Measurements from ENCODE around the gene NDUFA5.
A peak's percentile ranks its signal among the peaks of the same experiment; 100 is the strongest.
"Not testable (repeated sequence)": the region's sequence is repeated elsewhere in the genome, so short reads cannot be mapped to it uniquely, and the experiment has no call there.

Gene NDUFA5

GRCh38 chr7:123558289-123558874, 764 bp upstream of the NDUFA5 start:
- Histone ChIP-seq H3K27ac (ENCODE audit: insufficient read depth, low read depth, low read length, poor library complexity, severe bottlenecking) (no peak overlapping the region), H3K36me3 (ENCODE audit: control insufficient read depth, insufficient read depth, low read length) (no peaks in the 10 kb centered on the region), H3K4me1 (ENCODE audit: control insufficient read depth, insufficient read depth, low read length) (no peaks in the 10 kb centered on the region), H3K9me3 (ENCODE audit: control insufficient read depth, low read length) (no peaks in the 10 kb centered on the region), H3K4me3 (ENCODE audit: insufficient read depth, low read depth, low read length) (peak overlapping the region; percentile 99), H3K27me3 (ENCODE audit: control insufficient read depth, insufficient read depth, low read length, poor library complexity, severe bottlenecking) (no peaks in the 10 kb centered on the region)
- 91 to 97% methylated on average over 4 of the region's 4 CpGs for WGBS, 2 experiments

- H3K27ac ChIP-seq (ENCODE audit: insufficient read depth, low read depth, low read length, poor library complexity, severe bottlenecking) = peak overlapping the region; percentile 85
These were observed 611 bp downstream of the NDUFA5 start for GRCh38 chr7:123557016-123557397.

GRCh38 chr7:123555484-123555883, 2.1 kb downstream of the NDUFA5 start:
- H3K4me3 ChIP-seq (ENCODE audit: insufficient read depth, low read depth, low read length) = no peak overlapping the region
- H3K27ac ChIP-seq (ENCODE audit: insufficient read depth, low read depth, low read length, poor library complexity, severe bottlenecking) = no peak overlapping the region
- no peaks in the 10 kb centered on the region for H3K4me1 ChIP-seq (ENCODE audit: control insufficient read depth, insufficient read depth, low read length)
- H3K27me3 ChIP-seq (ENCODE audit: control insufficient read depth, insufficient read depth, low read length, poor library complexity, severe bottlenecking) = no peaks in the 10 kb centered on the region
- no peaks in the 10 kb centered on the region for H3K9me3 ChIP-seq (ENCODE audit: control insufficient read depth, low read length)
- no peaks in the 10 kb centered on the region for H3K36me3 ChIP-seq (ENCODE audit: control insufficient read depth, insufficient read depth, low read length)

More at GRCh38 chr7:123557016-123557397, 611 bp downstream of the NDUFA5 start:
- Histone ChIP-seq H3K4me3 (ENCODE audit: insufficient read depth, low read depth, low read length) (peak overlapping the region; percentile 99), H3K36me3 (ENCODE audit: control insufficient read depth, insufficient read depth, low read length) (no peaks in the 10 kb centered on the region), H3K9me3 (ENCODE audit: control insufficient read depth, low read length) (no peaks in the 10 kb centered on the region), H3K27me3 (ENCODE audit: control insufficient read depth, insufficient read depth, low read length, poor library complexity, severe bottlenecking) (no peaks in the 10 kb centered on the region), H3K4me1 (ENCODE audit: control insufficient read depth, insufficient read depth, low read length) (no peaks in the 10 kb centered on the region)
- WGBS, 2 experiments = 6 to 10% methylated on average over 12 of the region's 12 CpGs

- 87 to 90% methylated on average over 2 to 3 of the region's 3 CpGs for WGBS, 2 experiments
- Histone ChIP-seq H3K36me3 (ENCODE audit: control insufficient read depth, insufficient read depth, low read length) (no peaks in the 10 kb centered on the region), H3K4me1 (ENCODE audit: control insufficient read depth, insufficient read depth, low read length) (no peaks in the 10 kb centered on the region), H3K27me3 (ENCODE audit: control insufficient read depth, insufficient read depth, low read length, poor library complexity, severe bottlenecking) (no peaks in the 10 kb centered on the region), H3K27ac (ENCODE audit: insufficient read depth, low read depth, low read length, poor library complexity, severe bottlenecking) (no peak overlapping the region), H3K9me3 (ENCODE audit: control insufficient read depth, low read length) (no peaks in the 10 kb centered on the region), H3K4me3 (ENCODE audit: insufficient read depth, low read depth, low read length) (no peak overlapping the region)
These were observed 4.5 kb downstream of the NDUFA5 start for GRCh38 chr7:123553159-123553558.

GRCh38 chr7:123552641-123553040, 5.0 kb downstream of the NDUFA5 start:
- H3K27ac ChIP-seq (ENCODE audit: insufficient read depth, low read depth, low read length, poor library complexity, severe bottlenecking) = no peak overlapping the region
- no peaks in the 10 kb centered on the region for H3K4me1 ChIP-seq (ENCODE audit: control insufficient read depth, insufficient read depth, low read length)
- no peak overlapping the region for H3K4me3 ChIP-seq (ENCODE audit: insufficient read depth, low read depth, low read length)
- 95 to 96% methylated on average over 2 of the region's 2 CpGs for WGBS, 2 experiments
- H3K27me3 ChIP-seq (ENCODE audit: control insufficient read depth, insufficient read depth, low read length, poor library complexity, severe bottlenecking) = no peaks in the 10 kb centered on the region
- H3K9me3 ChIP-seq (ENCODE audit: control insufficient read depth, low read length) = no peaks in the 10 kb centered on the region
- no peaks in the 10 kb centered on the region for H3K36me3 ChIP-seq (ENCODE audit: control insufficient read depth, insufficient read depth, low read length)

- not testable (repeated sequence) for H3K9me3 ChIP-seq (ENCODE audit: control insufficient read depth, low read length); H3K4me3 ChIP-seq (ENCODE audit: insufficient read depth, low read depth, low read length); H3K36me3 ChIP-seq (ENCODE audit: control insufficient read depth, insufficient read depth, low read length); H3K4me1 ChIP-seq (ENCODE audit: control insufficient read depth, insufficient read depth, low read length); H3K27ac ChIP-seq (ENCODE audit: insufficient read depth, low read depth, low read length, poor library complexity, severe bottlenecking); H3K27me3 ChIP-seq (ENCODE audit: control insufficient read depth, insufficient read depth, low read length, poor library complexity, severe bottlenecking)
These were observed 5.5 kb downstream of the NDUFA5 start for GRCh38 chr7:123552134-123552533.

GRCh38 chr7:123548406-123548805, 9.2 kb downstream of the NDUFA5 start:
- Histone ChIP-seq H3K4me1 (ENCODE audit: control insufficient read depth, insufficient read depth, low read length) (no peaks in the 10 kb centered on the region), H3K27me3 (ENCODE audit: control insufficient read depth, insufficient read depth, low read length, poor library complexity, severe bottlenecking) (no peaks in the 10 kb centered on the region), H3K27ac (ENCODE audit: insufficient read depth, low read depth, low read length, poor library complexity, severe bottlenecking) (no peak overlapping the region), H3K4me3 (ENCODE audit: insufficient read depth, low read depth, low read length) (no peak overlapping the region), H3K36me3 (ENCODE audit: control insufficient read depth, insufficient read depth, low read length) (no peaks in the 10 kb centered on the region), H3K9me3 (ENCODE audit: control insufficient read depth, low read length) (no peaks in the 10 kb centered on the region)
- 92% methylated on average over 1 of the region's 1 CpG; no CpG with 5 or more reads in 1 of the 2 experiments for WGBS, 2 experiments

GRCh38 chr7:123539871-123540270, 17.7 kb downstream of the NDUFA5 start:
- H3K27me3 ChIP-seq (ENCODE audit: control insufficient read depth, insufficient read depth, low read length, poor library complexity, severe bottlenecking) = no peaks in the 10 kb centered on the region
- H3K36me3 ChIP-seq (ENCODE audit: control insufficient read depth, insufficient read depth, low read length) = no peaks in the 10 kb centered on the region
- no peak overlapping the region for H3K27ac ChIP-seq (ENCODE audit: insufficient read depth, low read depth, low read length, poor library complexity, severe bottlenecking)
- H3K4me1 ChIP-seq (ENCODE audit: control insufficient read depth, insufficient read depth, low read length) = no peaks in the 10 kb centered on the region
- no peak overlapping the region for H3K4me3 ChIP-seq (ENCODE audit: insufficient read depth, low read depth, low read length)
- no peaks in the 10 kb centered on the region for H3K9me3 ChIP-seq (ENCODE audit: control insufficient read depth, low read length)
- WGBS, 2 experiments = 94 to 98% methylated on average over 1 of the region's 1 CpG

GRCh38 chr7:123538897-123539296, 18.7 kb downstream of the NDUFA5 start:
- H3K27ac ChIP-seq (ENCODE audit: insufficient read depth, low read depth, low read length, poor library complexity, severe bottlenecking) = no peak overlapping the region
- peaks cover 3% of the 10 kb centered on the region for H3K27me3 ChIP-seq (ENCODE audit: control insufficient read depth, insufficient read depth, low read length, poor library complexity, severe bottlenecking)
- no CpG with 5 or more reads among the region's 1 CpG for WGBS, 2 experiments
- H3K36me3 ChIP-seq (ENCODE audit: control insufficient read depth, insufficient read depth, low read length) = no peaks in the 10 kb centered on the region
- no peaks in the 10 kb centered on the region for H3K9me3 ChIP-seq (ENCODE audit: control insufficient read depth, low read length)
- H3K4me3 ChIP-seq (ENCODE audit: insufficient read depth, low read depth, low read length) = no peak overlapping the region
- H3K4me1 ChIP-seq (ENCODE audit: control insufficient read depth, insufficient read depth, low read length) = peaks cover 2% of the 10 kb centered on the region

- no peaks in the 10 kb centered on the region for H3K9me3 ChIP-seq (ENCODE audit: control insufficient read depth, low read length)
- WGBS, 2 experiments = 91 to 92% methylated on average over 7 of the region's 7 CpGs
- no peaks in the 10 kb centered on the region for H3K36me3 ChIP-seq (ENCODE audit: control insufficient read depth, insufficient read depth, low read length)
- H3K4me1 ChIP-seq (ENCODE audit: control insufficient read depth, insufficient read depth, low read length) = peaks cover 8% of the 10 kb centered on the region
- H3K27ac ChIP-seq (ENCODE audit: insufficient read depth, low read depth, low read length, poor library complexity, severe bottlenecking) = no peak overlapping the region
- H3K27me3 ChIP-seq (ENCODE audit: control insufficient read depth, insufficient read depth, low read length, poor library complexity, severe bottlenecking) = peaks cover 10% of the 10 kb centered on the region
- no peak overlapping the region for H3K4me3 ChIP-seq (ENCODE audit: insufficient read depth, low read depth, low read length)
These were observed 19.4 kb downstream of the NDUFA5 start for GRCh38 chr7:123538189-123538714.

All from ectodermal cell (in vitro differentiated cells).